Measurements from ENCODE around the gene ITPR2.
A peak's percentile ranks its signal among the peaks of the same experiment; 100 is the strongest.

ITPR2 gene

GRCh38 chr12:26399381-26399780 is 433.6 kb downstream of the ITPR2 start:
- no peak for DNase-seq (ENCODE audit: low spot score)

- DNase-seq (ENCODE audit: low spot score), result no peak
These were observed 436.6 kb downstream of the ITPR2 start for GRCh38 chr12:26396402-26396801.

- no peak for DNase-seq (ENCODE audit: low spot score)
These were observed 443.7 kb downstream of the ITPR2 start for GRCh38 chr12:26389343-26389742.

GRCh38 chr12:26384536-26384935 is 448.5 kb downstream of the ITPR2 start:
- no peak for DNase-seq (ENCODE audit: low spot score)

- no peak for DNase-seq (ENCODE audit: low spot score)
These were observed 450.0 kb downstream of the ITPR2 start for GRCh38 chr12:26383041-26383440.

- DNase-seq (ENCODE audit: low spot score), result no peak
These were observed 452.1 kb downstream of the ITPR2 start for GRCh38 chr12:26380897-26381296.

GRCh38 chr12:26379777-26380467 is 453.1 kb downstream of the ITPR2 start:
- no peak for DNase-seq (ENCODE audit: low spot score)

- peak; percentile 61 for DNase-seq (ENCODE audit: low spot score)
These were observed 454.3 kb downstream of the ITPR2 start for GRCh38 chr12:26378711-26379110.

- DNase-seq (ENCODE audit: low spot score), result no peak
These were observed 457.9 kb downstream of the ITPR2 start for GRCh38 chr12:26374934-26375680.

GRCh38 chr12:26373606-26374495 is 459.1 kb downstream of the ITPR2 start:
- no peak for DNase-seq (ENCODE audit: low spot score)

- no peak for DNase-seq (ENCODE audit: low spot score)
These were observed 460.1 kb downstream of the ITPR2 start for GRCh38 chr12:26372866-26373265.

- DNase-seq (ENCODE audit: low spot score), result peak; percentile 52
These were observed 462.9 kb downstream of the ITPR2 start for GRCh38 chr12:26370098-26370497.

- DNase-seq (ENCODE audit: low spot score), result peak; percentile 18
These were observed 463.4 kb downstream of the ITPR2 start for GRCh38 chr12:26369588-26369987.

GRCh38 chr12:26367991-26368730 is 464.8 kb downstream of the ITPR2 start:
- DNase-seq (ENCODE audit: low spot score), result no peak

GRCh38 chr12:26361964-26362363 is 471.0 kb downstream of the ITPR2 start:
- DNase-seq (ENCODE audit: low spot score), result no peak

GRCh38 chr12:26360062-26360461 is 472.9 kb downstream of the ITPR2 start:
- DNase-seq (ENCODE audit: low spot score), result peak; percentile 48

- DNase-seq (ENCODE audit: low spot score), result no peak
These were observed 473.4 kb downstream of the ITPR2 start for GRCh38 chr12:26359576-26359975.

GRCh38 chr12:26358651-26359050 is 474.3 kb downstream of the ITPR2 start:
- no peak for DNase-seq (ENCODE audit: low spot score)

- no peak for DNase-seq (ENCODE audit: low spot score)
These were observed 485.7 kb downstream of the ITPR2 start for GRCh38 chr12:26347300-26347699.

- DNase-seq (ENCODE audit: low spot score), result no peak
These were observed 486.3 kb downstream of the ITPR2 start for GRCh38 chr12:26346736-26347135.

- no peak for DNase-seq (ENCODE audit: low spot score)
These were observed 487.5 kb downstream of the ITPR2 start for GRCh38 chr12:26345471-26346003.

- DNase-seq (ENCODE audit: low spot score), result no peak
These were observed 491.5 kb downstream of the ITPR2 start for GRCh38 chr12:26341491-26341890.

All from putamen (tissue), 1 donor.